ENCODE measurements around the gene SMARCC2. TPM values are rescaled to one million over a fixed set of nuclear protein-coding genes. Genes with fewer than 3 reads are reported as not detected.

Gene SMARCC2
- total and polyA plus RNA-seq, 9 of the 15 experiments (the other 6 are each of a cell fraction or from before 2014, with no cell fraction given): 11.9 to 86.0 (median 36.6) TPM

DNA sequence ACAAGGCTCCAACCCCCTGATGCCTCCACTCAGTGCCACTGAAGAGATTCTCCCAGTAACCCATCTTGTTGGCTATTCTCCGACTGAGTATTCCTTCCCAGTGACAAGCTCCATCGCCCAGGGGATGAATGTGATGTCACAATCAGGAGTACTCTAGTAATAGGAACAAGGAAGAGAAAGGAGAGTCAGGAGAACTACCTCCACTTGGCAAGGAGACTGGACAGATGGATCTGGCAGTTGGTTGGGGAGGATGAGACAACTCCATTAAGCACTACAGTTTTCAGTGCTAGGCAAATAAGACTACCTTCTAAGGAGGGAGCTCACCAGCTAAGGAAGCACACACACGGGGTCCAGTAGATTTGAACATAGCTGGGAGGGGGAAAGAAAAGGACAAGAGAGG, 27.2 kb upstream of the SMARCC2 start (continued):
- no peak for TF ChIP-seq POLR2B (IDR thresholded peaks at IDR 0.05; ENCODE audit: low read depth, partially characterized antibody)

DNA sequence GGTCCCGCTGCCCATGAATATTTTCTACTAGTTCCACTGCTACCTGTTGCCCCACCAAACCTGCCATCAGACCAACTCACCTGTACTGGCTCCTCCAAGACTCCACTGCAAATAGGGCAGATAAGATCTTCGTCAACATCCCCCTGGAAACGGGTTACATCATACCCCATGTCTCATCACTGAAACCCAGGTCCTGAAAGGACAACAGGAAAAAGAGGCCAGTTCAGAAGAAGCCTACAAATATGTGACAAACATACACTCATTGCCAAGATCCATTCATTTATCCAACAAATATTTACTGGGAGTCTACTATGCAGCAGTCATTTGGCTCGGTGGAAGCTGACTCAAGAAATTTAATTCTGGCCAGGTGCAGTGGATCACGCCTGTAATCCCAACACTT, 24.6 kb upstream of the SMARCC2 start:
- 81% methylated on average over 5 of the region's 5 CpGs for WGBS (ENCODE audit: insufficient coverage, low coverage, missing lambda C conversion rate)
- ATAC-seq (no peak), FAIRE-seq (peak; percentile 44), DNase-seq (ENCODE audit: extremely low read depth in 1 of 4, low spot score in 3 of 4) (peak in 1 of 4 experiments; percentile 31)
- intact Hi-C loops (cut with micrococcal nuclease) (no loop called here), in situ Hi-C loops (cut with MboI) (no loop called here)
- Histone ChIP-seq H3K9me1 (ENCODE audit: control insufficient read depth, insufficient read depth, low read length) (no peaks in the 10 kb centered on the region), H3K9ac (ENCODE audit: insufficient read depth in 1 of 2, low read depth in 2 of 2, low read length in 2 of 2) (no peak overlapping the region), H4K20me1 (replicated peaks; ENCODE audit: control insufficient read depth, insufficient read depth, low read length) (0 out of 2 replicates have a peak, but pooled peaks cover 3% of the 10 kb centered on the region), H3K4me1 (replicated peaks in 1 of 2; ENCODE audit: control insufficient read depth in 2 of 2, insufficient read depth in 2 of 2, low read length in 2 of 2) (no peaks in the 10 kb centered on the region), H3K36me3 (ENCODE audit: control insufficient read depth, insufficient read depth, low read length) (peaks cover 66% of the 10 kb centered on the region), H3K9me3 (replicated peaks; ENCODE audit: control insufficient read depth, insufficient read depth, low read depth, low read length) (no peaks in the 10 kb centered on the region), H3K4me2 (ENCODE audit: insufficient read depth, low read length) (no peak overlapping the region), H3K27ac (ENCODE audit: extremely low read depth, low read depth, low read length) (no peak overlapping the region), H2AFZ (ENCODE audit: low read depth, low read length) (no peak overlapping the region), H3K79me2 (ENCODE audit: control insufficient read depth, insufficient read depth, low read length) (peaks cover 2% of the 10 kb centered on the region; the same call in 2 of the 3 replicates), H3K4me3 (no peak overlapping the region), H3K27me3 (ENCODE audit: control insufficient read depth in 2 of 2, insufficient read depth in 2 of 2, low read length in 2 of 2) (no peaks in the 10 kb centered on the region)
- BruUV-seq (replicated peaks): no TSS peak
- 0 out of 2 replicates have a peak, but pooled peaks have one; percentile 23 for TF ChIP-seq ATF7 (IDR thresholded peaks at IDR 0.05)
- no peak for TF ChIP-seq NRF1 (conservative IDR thresholded peaks at IDR 0.05 in 1 of 2, IDR thresholded peaks at IDR 0.05 in 1 of 2)
- TF ChIP-seq, protein P1, sequence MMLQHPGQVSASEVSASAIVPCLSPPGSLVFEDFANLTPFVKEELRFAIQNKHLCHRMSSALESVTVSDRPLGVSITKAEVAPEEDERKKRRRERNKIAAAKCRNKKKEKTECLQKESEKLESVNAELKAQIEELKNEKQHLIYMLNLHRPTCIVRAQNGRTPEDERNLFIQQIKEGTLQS (IDR thresholded peaks at IDR 0.05): peak; percentile 38
- TF ChIP-seq, protein P1 (CRISPR knock-in tag; conservative IDR thresholded peaks at IDR 0.05): no peak
- POLR2A ChIA-PET: no interaction called here
- CTCF ChIA-PET (ENCODE audit: low intra/inter-chr PET ratio): no interaction called here

All from K562 (cell line).